PC-9 (cell line): Measurements from ENCODE around the gene ADCY3. TPM values are rescaled to one million over a fixed set of nuclear protein-coding genes. Genes with fewer than 3 reads are reported as not detected.
"Not testable (repeated sequence)": the region's sequence is repeated elsewhere in the genome, so short reads cannot be mapped to it uniquely, and the experiment has no call there.

ENCODE experiments used
- BruUV-seq: library from RNA; stranded (reverse); fragments of 400-500 nt; replicated peaks from 2 replicates; lab custom pipeline; 2021; lab: Mats Ljungman, UMichigan
- CTCF ChIA-PET: fragments of 300-600 bp; sonication (Branson Sonifier 250); formaldehyde crosslinking; loops from one replicate; lab custom pipeline; 2022; ENCODE audit warnings: antibody characterized with exemption; lab: Charles Lee
- POLR2A ChIA-PET: fragments of 300-600 bp; sonication (Branson Sonifier 250); formaldehyde crosslinking; loops from one replicate; lab custom pipeline; 2022; ENCODE audit warnings: antibody characterized with exemption; ENCODE audit not compliant: unreplicated experiment; lab: Charles Lee
- DNase-seq, 2 experiments: peaks; one replicate each; pipeline versions ENCODE4 v3.0.0 to v3.0.0-alpha.2; 2015 to 2022; ENCODE audit warnings: mixed read lengths in 1 of 2
- H2AFZ ChIP-seq: fragments of 200-600 bp; sonication (generic); 2 replicates; pipeline ENCODE4 v1.8.1; 2017; ENCODE audit warnings: antibody characterized with exemption
- H3F3A ChIP-seq: fragments of 200-600 bp; sonication (generic); 2 replicates; pipeline ENCODE4 v1.8.1; 2017; ENCODE audit warnings: antibody characterized with exemption, mild to moderate bottlenecking, low read depth; ENCODE audit not compliant: insufficient read depth
- H3K27ac ChIP-seq: fragments of 200-600 bp; sonication (generic); 2 replicates; pipeline ENCODE4 v1.6.1; 2016; ENCODE audit warnings: mixed run types
- H3K27me3 ChIP-seq: fragments of 200-600 bp; sonication (generic); 2 replicates; pipeline ENCODE4 v1.6.1; 2016; ENCODE audit warnings: low read depth, mixed run types; ENCODE audit not compliant: insufficient read depth
- H3K36me3 ChIP-seq: fragments of 200-600 bp; sonication (generic); 2 replicates; pipeline ENCODE4 v1.6.1; 2016; ENCODE audit warnings: low read depth, mixed run types
- H3K4me1 ChIP-seq: fragments of 200-600 bp; sonication (generic); replicated peaks from 2 replicates; pipeline ENCODE4 v1.6.1; 2016; ENCODE audit warnings: mixed run types; ENCODE audit not compliant: insufficient read depth
- H3K4me2 ChIP-seq: fragments of 200-600 bp; sonication (generic); 2 replicates; pipeline ENCODE4 v1.6.1; 2017; ENCODE audit warnings: mixed run types
- H3K4me3 ChIP-seq: fragments of 200-600 bp; sonication (generic); 2 replicates; pipeline ENCODE4 v1.6.1; 2016; ENCODE audit warnings: mixed run types
- H3K79me2 ChIP-seq: fragments of 200-600 bp; sonication (generic); 2 replicates; pipeline ENCODE4 v1.6.1; 2017; ENCODE audit warnings: low read depth, mixed run types
- H3K9me2 ChIP-seq: fragments of 200-600 bp; sonication (generic); 2 replicates; pipeline ENCODE4 v1.8.1; 2017; ENCODE audit warnings: mild to moderate bottlenecking; ENCODE audit not compliant: insufficient read depth
- H3K9me3 ChIP-seq: fragments of 200-600 bp; sonication (generic); 2 replicates; pipeline ENCODE4 v1.8.1; 2016; ENCODE audit warnings: low read depth; ENCODE audit not compliant: insufficient read depth
- H4K20me1 ChIP-seq: fragments of 200-600 bp; sonication (generic); 2 replicates; pipeline ENCODE4 v1.8.1; 2017; ENCODE audit not compliant: insufficient read depth
- EZH2 ChIP-seq: fragments of 200-600 bp; sonication (generic); IDR thresholded peaks from 2 replicates; pipeline ENCODE4 v1.8.0; 2017; ENCODE audit warnings: antibody characterized with exemption, low read depth
- intact Hi-C: fragments of 100-400 bp; cut with micrococcal nuclease; formaldehyde crosslinking; loops from one replicate; pipeline ENCODE4 v1.10.0; 2022; ENCODE audit not compliant: unreplicated experiment
- total RNA-seq: library from RNA; stranded (reverse); gene quantifications from 2 replicates; pipeline ENCODE4 v1.2.3, GENCODE V29; 2021
- TF ChIP-seq, protein P1 (sequence below): fragments of 200-600 bp; sonication (generic); conservative IDR thresholded peaks from 2 replicates; pipeline ENCODE4 v1.6.1; 2017; ENCODE audit warnings: mixed run types, antibody characterized with exemption, mild to moderate bottlenecking, moderate library complexity

Gene ADCY3
- total RNA-seq, 1 experiment from 2014 or later: 46.3 TPM

DNA sequence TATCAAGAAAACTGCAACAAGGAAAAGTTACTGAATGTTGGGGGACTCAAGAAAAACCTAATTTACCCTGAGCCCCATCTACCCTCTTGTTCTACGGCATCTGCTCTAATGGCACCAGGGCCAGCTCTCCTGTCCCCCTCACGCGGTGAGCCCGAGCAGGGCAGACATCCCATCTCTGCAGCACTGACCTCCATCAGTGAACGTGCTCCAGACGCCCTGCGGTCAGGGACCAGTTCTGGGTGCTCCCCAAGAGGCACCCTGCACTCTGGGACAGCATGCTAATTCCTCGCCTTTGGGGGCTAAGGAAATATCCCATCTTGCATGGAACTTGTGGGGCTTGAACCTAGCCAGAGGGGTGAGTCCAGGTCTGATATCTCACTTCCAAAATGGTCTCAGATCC, 83.8 kb downstream of the ADCY3 start:
- Histone ChIP-seq H3K4me2 (no peak overlapping the region), H3K9me3 (no peaks in the 10 kb centered on the region), H3K4me3 (no peak overlapping the region), H3K27ac (no peak overlapping the region), H3K9me2 (no peaks in the 10 kb centered on the region), H3K36me3 (no peaks in the 10 kb centered on the region), H3K4me1 (no peaks in the 10 kb centered on the region), H3K79me2 (no peaks in the 10 kb centered on the region), H4K20me1 (no peaks in the 10 kb centered on the region), H3K27me3 (no peaks in the 10 kb centered on the region), H3F3A (no peaks in the 10 kb centered on the region), H2AFZ (no peak overlapping the region)
- BruUV-seq: no TSS peak
- no peak for DNase-seq
- ChIA-PET POLR2A (no interaction called here), CTCF (no interaction called here)
- TF ChIP-seq EZH2: no peak
- TF ChIP-seq, protein P1, sequence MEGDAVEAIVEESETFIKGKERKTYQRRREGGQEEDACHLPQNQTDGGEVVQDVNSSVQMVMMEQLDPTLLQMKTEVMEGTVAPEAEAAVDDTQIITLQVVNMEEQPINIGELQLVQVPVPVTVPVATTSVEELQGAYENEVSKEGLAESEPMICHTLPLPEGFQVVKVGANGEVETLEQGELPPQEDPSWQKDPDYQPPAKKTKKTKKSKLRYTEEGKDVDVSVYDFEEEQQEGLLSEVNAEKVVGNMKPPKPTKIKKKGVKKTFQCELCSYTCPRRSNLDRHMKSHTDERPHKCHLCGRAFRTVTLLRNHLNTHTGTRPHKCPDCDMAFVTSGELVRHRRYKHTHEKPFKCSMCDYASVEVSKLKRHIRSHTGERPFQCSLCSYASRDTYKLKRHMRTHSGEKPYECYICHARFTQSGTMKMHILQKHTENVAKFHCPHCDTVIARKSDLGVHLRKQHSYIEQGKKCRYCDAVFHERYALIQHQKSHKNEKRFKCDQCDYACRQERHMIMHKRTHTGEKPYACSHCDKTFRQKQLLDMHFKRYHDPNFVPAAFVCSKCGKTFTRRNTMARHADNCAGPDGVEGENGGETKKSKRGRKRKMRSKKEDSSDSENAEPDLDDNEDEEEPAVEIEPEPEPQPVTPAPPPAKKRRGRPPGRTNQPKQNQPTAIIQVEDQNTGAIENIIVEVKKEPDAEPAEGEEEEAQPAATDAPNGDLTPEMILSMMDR: no peak
- intact Hi-C loops: no loop called here

DNA sequence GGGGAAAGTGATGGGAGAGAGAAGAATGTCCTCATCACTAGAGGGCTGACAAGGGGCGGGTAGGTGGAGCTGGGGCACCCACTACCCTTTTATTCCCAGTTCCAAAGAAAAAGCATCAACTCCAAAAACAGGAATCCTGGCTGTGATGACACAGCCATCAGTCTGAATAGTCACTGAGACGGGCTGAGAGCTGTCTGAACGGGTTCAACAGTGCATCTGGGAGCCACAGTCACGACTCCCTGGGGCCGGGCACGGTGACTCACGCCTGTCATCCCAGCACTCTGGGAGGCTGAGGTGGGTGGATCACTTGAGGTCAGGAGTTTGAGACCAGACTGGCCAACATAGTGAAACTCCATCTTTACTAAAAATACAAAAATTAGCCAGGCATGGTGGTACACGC, 84.6 kb downstream of the ADCY3 start:
- H3K27me3 ChIP-seq, H4K20me1 ChIP-seq, H3K4me2 ChIP-seq, H3K4me1 ChIP-seq, H3K79me2 ChIP-seq, intact Hi-C loops, CTCF ChIA-PET, H3K9me2 ChIP-seq, POLR2A ChIA-PET, H3K9me3 ChIP-seq, H2AFZ ChIP-seq, BruUV-seq, H3K4me3 ChIP-seq, H3K27ac ChIP-seq, H3K36me3 ChIP-seq, DNase-seq, H3F3A ChIP-seq: not testable (repeated sequence)

DNA sequence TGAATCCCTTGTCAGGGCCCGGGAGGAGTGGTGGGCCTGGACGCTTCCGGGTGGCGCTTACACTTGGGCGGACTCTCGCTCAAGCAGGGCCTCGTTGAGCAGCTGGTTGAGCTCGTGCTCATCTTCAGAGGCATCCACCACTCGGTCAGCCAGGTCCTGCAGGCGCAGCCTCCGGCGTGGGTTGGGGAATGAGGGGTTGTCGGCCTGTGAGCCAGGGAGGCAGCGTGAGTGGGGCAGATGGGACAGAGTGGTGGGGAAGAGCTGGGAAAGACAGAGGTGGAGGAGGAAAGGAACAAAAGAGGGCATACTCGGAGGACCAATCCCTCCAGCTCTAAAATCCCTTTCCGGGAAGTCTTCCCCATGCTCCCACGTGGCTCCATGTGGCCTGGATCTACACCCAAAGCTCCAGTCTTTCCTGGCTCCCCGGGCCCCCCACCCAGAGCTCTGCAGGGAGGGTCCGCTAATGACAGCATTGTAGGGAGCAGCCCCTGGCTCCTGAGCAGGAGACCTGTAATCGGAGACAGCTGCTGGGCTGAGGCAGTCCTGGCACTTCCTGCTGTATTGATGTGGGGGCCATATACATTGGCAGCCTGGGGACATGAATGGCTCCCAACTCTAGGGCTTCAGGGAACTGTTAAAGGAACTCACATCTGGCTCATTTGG, 85.2 kb downstream of the ADCY3 start:
- Histone ChIP-seq H3K27me3 (no peaks in the 10 kb centered on the region), H3K9me3 (no peaks in the 10 kb centered on the region), H3K4me3 (no peak overlapping the region), H3K9me2 (no peaks in the 10 kb centered on the region), H3K4me2 (no peak overlapping the region), H3K27ac (no peak overlapping the region), H3K79me2 (no peaks in the 10 kb centered on the region), H4K20me1 (no peaks in the 10 kb centered on the region), H3K4me1 (no peaks in the 10 kb centered on the region), H3K36me3 (no peaks in the 10 kb centered on the region), H3F3A (no peaks in the 10 kb centered on the region), H2AFZ (no peak overlapping the region)
- BruUV-seq: no TSS peak
- TF ChIP-seq, protein P1: no peak
- TF ChIP-seq EZH2: no peak
- CTCF ChIA-PET: no interaction called here
- intact Hi-C loops: loop anchor here (5.0 kb wide), 1 partner anchor 362 kb away; no protein-coding TSS in a partner anchor
- DNase-seq: no peak
- POLR2A ChIA-PET: no interaction called here
